Stomach (tissue), 9 donors: Measurements from ENCODE around the gene ACTN1. TPM values are rescaled to one million over a fixed set of nuclear protein-coding genes. Genes with fewer than 3 reads are reported as not detected.

Experiments
- DNase-seq, 2 donors: peaks; one replicate each; pipeline versions ENCODE4 v3.0.0 to v3.0.0-alpha.2; 2013 to 2019
- H3K27ac ChIP-seq, 5 donors: fragments of 200-600 bp in 4 of 5; sonication (generic) in 4 of 5; one replicate each; pipeline ENCODE4 v1.5.1; 2013 to 2019; ENCODE audit warnings: mild to moderate bottlenecking in 1 of 5, moderate library complexity in 1 of 5
- H3K27me3 ChIP-seq, 3 donors: fragments of 200-600 bp; sonication (generic); one replicate each; pipeline ENCODE4 v1.5.1; 2017 to 2019; ENCODE audit warnings: mixed run types in 1 of 3
- H3K36me3 ChIP-seq, 4 donors: fragments of 200-600 bp; sonication (generic); 1 replicate in 3 of 4; 2 replicates in 1 of 4; pipeline ENCODE4 v1.5.1; 2016 to 2019
- H3K4me1 ChIP-seq, 4 donors: fragments of 200-600 bp; sonication (generic); one replicate each; pipeline ENCODE4 v1.5.1; 2016 to 2019
- H3K4me3 ChIP-seq, 4 donors: fragments of 200-600 bp; sonication (generic) in 3 of 4; one replicate each; pipeline ENCODE4 v1.5.1; 2016 to 2019; ENCODE audit warnings: mild to moderate bottlenecking in 1 of 4
- H3K9me3 ChIP-seq, 4 donors: fragments of 200-600 bp; sonication (generic); one replicate each; pipeline ENCODE4 v1.5.1; 2016 to 2019
- CTCF ChIP-seq, 7 experiments: fragments of 450-650 bp in 4 of 7; fragments of 200-600 bp in 3 of 7; sonication (generic) in 3 of 7; IDR thresholded peaks; one replicate each; pipeline ENCODE4 v1.5.1; 2016 to 2019; ENCODE audit warnings: antibody characterized with exemption in 7 of 7, control low read depth in 2 of 7, mild to moderate bottlenecking in 1 of 7
- EP300 ChIP-seq: sonication (generic); formaldehyde crosslinking; IDR thresholded peaks from one replicate; pipeline ENCODE4 v1.6.1; 2017; ENCODE audit warnings: antibody characterized with exemption
- POLR2A ChIP-seq, 4 donors: fragments of 450-650 bp; IDR thresholded peaks; one replicate each; pipeline ENCODE4 v1.6.1; 2016; ENCODE audit warnings: antibody characterized with exemption in 4 of 4, control low read depth in 2 of 4, mild to moderate bottlenecking in 1 of 4, moderate library complexity in 1 of 4
- POLR2AphosphoS5 ChIP-seq, 3 donors: sonication (generic); formaldehyde crosslinking; IDR thresholded peaks; one replicate each; pipeline ENCODE4 v1.6.1; 2016; ENCODE audit warnings: antibody characterized with exemption in 3 of 3
- WGBS, 5 donors: extraction: QIAGEN DNeasy Blood & Tissue Kit in 3 of 5; methylation state at CpG; one replicate each; pipeline versions ENCODE4 v1.1.5 to v1.1.7; 2013 to 2018; 5-methylcytosine and 5-hydroxymethylcytosine counted together
- intact Hi-C: fragments of 100-400 bp; cut with DNase I; formaldehyde crosslinking; loops from one replicate; pipeline ENCODE4 v1.15.1; 2023; ENCODE audit warnings: low total_unique reads
- polyA plus RNA-seq, 3 donors: library from polyadenylated mRNA; stranded (reverse); fragments of 200-250 nt; gene quantifications; one replicate each; pipeline ENCODE4 v1.2.3, GENCODE V29; 2013
- total RNA-seq, 5 donors: library from RNA; depleted of rRNA; stranded (reverse); fragments of >200 nt; gene quantifications; one replicate each; pipeline versions ENCODE4 v1.1.0 to v1.2.3, GENCODE V29; 2014 to 2016
- donor health status: healthy with polysubstance abuse.
- donor health status: Bipolar disorder and iron deficiency.
- donor health status: healthy.

The ACTN1 gene
- total and polyA plus RNA-seq, 8 donors, result 25.7 to 504 (median 196) TPM

- Histone ChIP-seq H3K36me3 (peaks cover 8 to 18% (median 15%) of the 10 kb centered on the region in 4 donors), H3K27ac (peak overlapping the region in 4 of 5 donors; percentile 65 to 91 (median 82)), H3K9me3 (peaks cover 0 to 7% (median 3%) of the 10 kb centered on the region in 4 donors), H3K4me1 (peaks cover 42 to 81% (median 62%) of the 10 kb centered on the region in 4 donors), H3K27me3 (no peaks in the 10 kb centered on the region), H3K4me3 (peak overlapping the region in 1 of 4 donors; percentile 3)
- DNase-seq, result no peak
- intact Hi-C loops, result no loop called here
- WGBS, 5 donors, result 78 to 82% (median 82%) methylated on average over 20 to 22 of the region's 22 CpGs
- TF ChIP-seq POLR2AphosphoS5 (IDR thresholded peaks at IDR 0.05) (no peak), CTCF (IDR thresholded peaks at IDR 0.05) (no peak), EP300 (no peak), POLR2A (IDR thresholded peaks at IDR 0.05) (no peak)
These were observed 50.1 kb downstream of the ACTN1 start for GRCh38 chr14:68928770-68929550.

- peak in 1 of 2 donors; percentile 63 for DNase-seq
- no peaks in the 10 kb centered on the region for H3K27me3 ChIP-seq
- H3K36me3 ChIP-seq, result peaks cover 16 to 23% (median 18%) of the 10 kb centered on the region in 4 donors
- H3K9me3 ChIP-seq, result peaks cover 0 to 7% (median 3%) of the 10 kb centered on the region in 4 donors
- WGBS, 5 donors, result 17 to 35% (median 30%) methylated on average over 9 of the region's 9 CpGs
- TF ChIP-seq POLR2AphosphoS5 (IDR thresholded peaks at IDR 0.05) (no peak), CTCF (IDR thresholded peaks at IDR 0.05) (no peak), POLR2A (IDR thresholded peaks at IDR 0.05) (no peak), EP300 (no peak)
- H3K27ac ChIP-seq, result peak overlapping the region in 4 of 5 donors; percentile 65 to 91 (median 82)
- no peak overlapping the region for H3K4me3 ChIP-seq
- intact Hi-C loops, result no loop called here
- peaks cover 37 to 86% (median 63%) of the 10 kb centered on the region in 4 donors for H3K4me1 ChIP-seq
These were observed 51.0 kb downstream of the ACTN1 start for GRCh38 chr14:68927956-68928675.

GRCh38 chr14:68927089-68927488, 52.0 kb downstream of the ACTN1 start:
- DNase-seq, result no peak
- Histone ChIP-seq H3K4me3 (no peak overlapping the region), H3K27me3 (no peaks in the 10 kb centered on the region), H3K27ac (peak overlapping the region in 4 of 5 donors; percentile 27 to 91 (median 82)), H3K9me3 (peaks cover 0 to 7% (median 3%) of the 10 kb centered on the region in 4 donors), H3K36me3 (peaks cover 16 to 31% (median 18%) of the 10 kb centered on the region in 4 donors), H3K4me1 (peaks cover 39 to 86% (median 65%) of the 10 kb centered on the region in 4 donors)
- intact Hi-C loops, result no loop called here
- TF ChIP-seq CTCF (IDR thresholded peaks at IDR 0.05) (no peak), POLR2AphosphoS5 (IDR thresholded peaks at IDR 0.05) (no peak), EP300 (no peak), POLR2A (IDR thresholded peaks at IDR 0.05) (no peak)
- 87 to 97% (median 94%) methylated on average over 3 of the region's 3 CpGs for whole genome bisulfite sequencing, 5 donors

GRCh38 chr14:68926236-68926635, 52.9 kb downstream of the ACTN1 start:
- peak overlapping the region in 4 of 5 donors; percentile 27 to 91 (median 82) for H3K27ac ChIP-seq
- peaks cover 16 to 31% (median 19%) of the 10 kb centered on the region in 4 donors for H3K36me3 ChIP-seq
- no peak for TF ChIP-seq EP300
- TF ChIP-seq CTCF (IDR thresholded peaks at IDR 0.05), result no peak
- TF ChIP-seq POLR2AphosphoS5 (IDR thresholded peaks at IDR 0.05), result no peak
- TF ChIP-seq POLR2A (IDR thresholded peaks at IDR 0.05), result no peak
- H3K27me3 ChIP-seq, result no peaks in the 10 kb centered on the region
- H3K4me1 ChIP-seq, result peaks cover 37 to 86% (median 64%) of the 10 kb centered on the region in 4 donors
- peaks cover 0 to 7% (median 3%) of the 10 kb centered on the region in 4 donors for H3K9me3 ChIP-seq
- H3K4me3 ChIP-seq, result no peak overlapping the region
- DNase-seq, result no peak
- intact Hi-C loops, result no loop called here
- WGBS, 5 donors, result 94 to 100% (median 94%) methylated on average over 1 of the region's 1 CpG
